GM21619 (cell line): Measurements from ENCODE around the gene E2F7.

ENCODE experiments used
- ATAC-seq: cut with Tn5 transposase; IDR thresholded peaks from one replicate; pipeline ENCODE4 v1.9.1; 2021; ENCODE audit not compliant: unreplicated experiment

The E2F7 gene

GRCh38 chr12:77064896-77065360, 441 bp downstream of the E2F7 start:
- ATAC-seq = peak; percentile 9

GRCh38 chr12:77062846-77063461, 2.4 kb downstream of the E2F7 start:
- peak; percentile 30 for ATAC-seq

- ATAC-seq = no peak
These were observed 3.0 kb downstream of the E2F7 start for GRCh38 chr12:77062396-77062795.

DNA sequence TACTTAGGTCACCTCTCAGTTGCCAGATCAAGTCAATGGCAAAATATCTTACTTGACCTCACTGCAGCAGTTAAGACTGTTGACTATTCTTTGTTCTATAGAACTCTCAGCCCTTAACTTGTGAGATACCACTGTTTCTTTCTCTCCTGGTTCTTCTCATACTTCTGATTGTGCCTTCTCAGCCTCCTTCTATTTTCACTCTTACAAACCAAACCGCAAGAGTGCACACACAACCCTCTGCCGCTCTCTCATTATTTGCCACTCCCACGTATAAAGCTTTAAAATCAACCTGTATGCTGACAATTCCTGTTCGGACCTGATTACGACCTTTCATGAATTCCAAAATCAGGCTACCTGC, 4.5 kb downstream of the E2F7 start:
- ATAC-seq = peak; percentile 30

GRCh38 chr12:77060136-77060882, 5.1 kb downstream of the E2F7 start:
- peak; percentile 63 for ATAC-seq

DNA sequence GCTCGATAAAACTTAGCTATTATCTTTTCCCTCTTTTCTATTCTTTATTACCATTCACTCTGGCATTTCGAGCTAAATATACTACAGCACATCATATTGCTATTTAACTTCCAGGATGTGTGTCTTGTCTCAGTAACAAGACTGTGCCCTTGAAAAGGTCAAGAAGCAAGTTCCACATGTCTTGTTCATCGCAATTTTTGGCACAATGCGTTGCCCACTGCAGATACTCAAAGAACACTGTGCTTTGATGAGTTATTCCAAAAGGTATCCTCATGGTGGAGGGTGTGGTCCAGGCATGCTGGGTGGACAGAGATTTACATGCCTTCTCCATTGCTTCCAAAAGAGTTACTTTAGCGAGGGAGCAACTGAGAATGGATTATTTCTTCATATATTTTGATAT, 6.6 kb downstream of the E2F7 start:
- no peak for ATAC-seq

DNA sequence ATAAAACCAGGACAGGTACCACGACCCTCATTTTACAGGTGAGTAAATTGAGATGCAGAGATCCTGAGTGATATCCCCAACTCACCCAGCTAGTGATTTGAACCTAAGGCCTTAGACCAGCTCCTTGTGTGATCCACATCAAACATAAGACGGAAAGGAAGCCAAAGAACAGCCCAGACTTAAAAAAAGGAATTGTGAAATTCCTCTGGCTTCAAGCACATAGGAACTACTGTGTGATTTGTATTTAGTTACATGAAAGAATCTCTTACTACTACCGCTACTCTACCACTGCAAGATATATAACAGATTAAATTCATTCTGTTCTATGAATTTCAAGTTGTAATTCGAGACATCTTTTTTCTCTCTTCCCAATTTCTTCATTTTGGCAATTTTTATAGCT, 10.5 kb downstream of the E2F7 start:
- ATAC-seq = no peak

GRCh38 chr12:77053259-77053658, 12.1 kb downstream of the E2F7 start:
- ATAC-seq = no peak

GRCh38 chr12:77049767-77050353, 15.5 kb downstream of the E2F7 start:
- ATAC-seq = peak; percentile 98

DNA sequence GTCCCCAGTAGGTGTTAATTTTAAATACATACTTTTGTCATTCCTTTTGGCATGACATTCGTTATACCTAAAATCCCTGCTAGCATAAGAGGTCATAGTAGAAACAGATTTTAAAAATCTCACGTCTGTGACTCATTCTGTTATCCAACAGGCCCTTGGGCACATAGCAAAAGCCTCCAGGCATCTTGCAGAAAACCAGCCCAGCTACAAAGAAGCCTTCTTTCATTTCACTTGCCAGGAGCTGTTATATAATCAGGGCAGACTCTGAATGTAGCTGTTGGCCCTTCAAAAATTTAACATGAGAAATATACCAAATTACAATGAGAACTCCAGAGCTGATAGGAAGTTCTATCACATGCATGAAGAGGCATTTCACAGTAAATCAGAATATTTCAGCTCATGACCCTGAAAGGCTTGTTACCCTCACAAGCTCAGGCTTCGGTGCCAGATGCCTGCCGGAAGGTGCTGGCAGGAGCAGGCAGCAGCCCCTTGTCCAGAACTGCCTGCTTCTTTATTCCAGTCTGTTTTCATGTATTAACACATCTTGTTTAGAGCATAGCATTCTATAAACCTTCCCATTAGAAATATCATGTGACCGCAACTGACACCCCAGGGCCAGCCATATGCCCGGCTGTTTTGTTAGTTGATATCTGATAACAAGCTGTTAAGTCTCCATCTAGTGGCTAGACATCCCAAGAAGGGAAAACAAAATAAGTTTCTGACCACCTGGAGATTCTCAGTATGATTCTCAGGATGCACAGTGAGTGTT, 17.8 kb downstream of the E2F7 start:
- no peak for ATAC-seq

DNA sequence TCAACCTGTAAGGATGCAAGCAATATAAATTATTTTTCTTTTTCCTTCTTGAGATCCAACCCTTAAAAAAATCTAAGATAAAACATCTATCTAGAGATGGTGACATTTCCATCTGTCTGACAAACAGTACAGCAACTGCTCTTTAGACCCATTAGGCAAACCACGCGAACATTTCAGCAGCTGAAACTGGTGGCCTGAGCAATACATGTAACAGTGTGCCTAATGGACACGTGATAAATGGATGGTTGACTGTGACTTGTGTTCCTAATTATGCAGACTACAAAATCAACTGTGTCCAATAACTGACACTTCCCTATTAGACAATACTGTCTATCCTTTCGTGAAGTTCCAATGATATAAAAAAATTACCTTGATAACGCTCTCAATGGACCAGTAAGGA, 18.9 kb downstream of the E2F7 start:
- no peak for ATAC-seq

- ATAC-seq = no peak
These were observed 20.2 kb downstream of the E2F7 start for GRCh38 chr12:77045183-77045582.

DNA sequence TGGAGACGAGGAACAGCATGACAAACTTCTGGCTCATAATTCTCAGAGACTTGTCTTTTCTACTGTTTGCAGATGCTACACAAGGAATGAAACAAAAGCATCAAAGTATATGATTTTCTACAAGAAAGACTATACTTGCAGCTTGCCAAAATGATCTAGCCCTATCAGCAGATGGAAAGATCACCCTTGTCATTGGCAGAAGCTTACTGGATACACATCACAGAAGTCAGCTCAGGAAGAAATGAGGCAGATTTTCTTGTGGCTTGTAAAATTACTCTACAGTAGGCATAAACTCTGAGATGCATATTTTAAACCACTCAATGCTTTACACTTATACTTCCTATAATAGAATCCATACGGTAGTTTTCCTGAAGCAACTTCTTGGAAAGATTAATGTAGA, 20.6 kb downstream of the E2F7 start:
- no peak for ATAC-seq

- ATAC-seq = no peak
These were observed 22.5 kb downstream of the E2F7 start for GRCh38 chr12:77042833-77043232.

GRCh38 chr12:77040231-77040630, 25.1 kb downstream of the E2F7 start:
- ATAC-seq = no peak

GRCh38 chr12:77035226-77035625, 30.1 kb downstream of the E2F7 start:
- ATAC-seq = no peak

DNA sequence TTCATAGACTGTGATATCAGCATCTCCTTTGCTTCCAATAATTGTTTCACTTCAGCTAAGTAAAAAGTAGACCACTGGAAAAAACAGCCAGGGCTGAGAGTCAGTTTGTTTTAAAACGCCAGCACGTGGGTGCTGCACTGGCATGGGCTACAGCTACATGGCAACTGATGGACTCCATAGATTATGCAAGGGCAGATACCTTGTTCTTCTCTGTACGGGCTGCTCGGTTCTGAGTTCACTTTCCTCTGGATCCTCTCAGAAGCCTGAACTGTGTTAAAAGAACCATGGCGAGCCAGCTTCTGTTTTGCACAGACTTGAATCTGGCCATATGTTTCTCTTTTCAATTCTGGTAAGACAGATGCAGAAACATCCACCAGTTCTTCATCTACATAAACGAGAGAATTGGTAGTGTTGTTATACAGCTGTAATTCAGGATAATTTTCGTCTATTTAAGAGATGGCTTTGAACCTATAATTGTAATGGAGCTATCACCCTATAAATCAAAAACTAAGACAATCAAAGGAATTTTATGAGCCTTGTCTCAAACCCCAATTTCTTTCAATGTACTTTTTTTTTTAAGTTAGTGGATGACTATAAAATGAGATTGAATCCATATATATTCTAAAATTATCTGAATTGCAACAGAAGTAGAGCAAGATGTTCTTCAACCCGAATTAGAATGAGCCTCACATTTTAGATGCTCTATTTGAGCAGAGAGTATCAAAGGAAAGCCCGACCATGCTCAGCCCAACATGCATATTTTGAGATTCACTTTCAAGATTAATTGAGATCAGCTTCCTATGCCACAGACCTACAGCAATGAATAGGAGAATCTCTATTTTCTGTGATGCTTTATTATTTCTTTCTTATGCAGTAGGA, 31.5 kb downstream of the E2F7 start:
- ATAC-seq = no peak

DNA sequence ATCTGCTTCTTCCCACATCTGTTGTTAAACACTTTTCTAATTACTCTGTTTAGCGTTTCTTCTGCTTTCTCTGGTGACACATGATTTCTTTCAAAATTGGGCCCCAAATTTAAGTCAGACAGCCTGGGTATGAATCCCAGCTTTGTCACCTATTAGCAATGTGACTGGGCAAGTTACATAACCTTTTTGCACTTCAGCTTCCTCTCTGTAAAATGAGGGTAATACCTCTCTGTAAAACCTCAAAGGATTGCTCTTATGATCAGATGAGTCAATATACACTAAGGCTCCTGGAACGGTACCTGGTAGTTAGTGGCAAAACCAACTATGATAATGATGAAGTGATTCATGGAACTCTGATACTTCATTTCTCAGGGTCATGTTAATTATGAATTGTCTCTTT, 33.0 kb downstream of the E2F7 start:
- no peak for ATAC-seq

- ATAC-seq = no peak
These were observed 33.6 kb downstream of the E2F7 start for GRCh38 chr12:77031745-77032144.

GRCh38 chr12:77025782-77026314, 39.5 kb downstream of the E2F7 start:
- ATAC-seq = no peak
